Keratinocyte (primary cell): ENCODE results near the gene GP1BB. TPM values are rescaled to one million over a fixed set of nuclear protein-coding genes. Genes with fewer than 3 reads are reported as not detected.

ENCODE experiments used
- DNase-seq: peaks from one replicate; pipeline ENCODE4 v3.0.0-alpha.2; 2011; ENCODE audit warnings: low read depth, missing footprints, low spot score
- FAIRE-seq: peaks from 2 replicates; lab custom pipeline; 2011; peaks lifted over from hg19 to GRCh38; lab: Jason Lieb, UNC
- H2AFZ ChIP-seq: 2 replicates; pipeline ENCODE4 v1.6.0; 2012; ENCODE audit warnings: low read length, control low read depth, inconsistent platforms; ENCODE audit not compliant: control insufficient read depth
- H3K27ac ChIP-seq: 2 replicates; pipeline ENCODE4 v1.5.1; 2011; ENCODE audit warnings: low read length; ENCODE audit not compliant: control insufficient read depth, insufficient read depth
- H3K27me3 ChIP-seq: 3 replicates; pipeline ENCODE4 v1.6.0; 2011; ENCODE audit warnings: low read length; ENCODE audit not compliant: control insufficient read depth, insufficient read depth; ENCODE audit errors: extremely low read depth
- H3K36me3 ChIP-seq, 2 experiments: 2 replicates in 1 of 2; 3 replicates in 1 of 2; pipeline ENCODE4 v1.5.1; 2011; ENCODE audit warnings: low read length in 2 of 2, mild to moderate bottlenecking in 1 of 2; ENCODE audit not compliant: control insufficient read depth in 2 of 2, insufficient read depth in 2 of 2; ENCODE audit errors: extremely low read depth in 1 of 2
- H3K4me1 ChIP-seq: 3 replicates; pipeline ENCODE4 v1.5.1; 2011; ENCODE audit warnings: low read length; ENCODE audit not compliant: control insufficient read depth, insufficient read depth; ENCODE audit errors: extremely low read depth
- H3K4me2 ChIP-seq: 3 replicates; pipeline ENCODE4 v1.6.0; 2011; ENCODE audit warnings: low read depth, low read length; ENCODE audit not compliant: control insufficient read depth, insufficient read depth; ENCODE audit errors: extremely low read depth
- H3K4me3 ChIP-seq, 3 experiments: fragments of 200-600 bp in 1 of 3; sonication (generic) in 1 of 3; 2 replicates in 2 of 3; 3 replicates in 1 of 3; pipeline ENCODE4 v1.5.1; 2011 to 2016; ENCODE audit warnings: low read length in 3 of 3, mild to moderate bottlenecking in 3 of 3, control low read depth in 2 of 3, inconsistent platforms in 1 of 3, low read depth in 1 of 3, mixed read lengths in 1 of 3, mixed run types in 1 of 3, moderate library complexity in 1 of 3; ENCODE audit not compliant: control insufficient read depth in 2 of 3, insufficient read depth in 2 of 3; ENCODE audit errors: extremely low read depth in 1 of 3
- H3K79me2 ChIP-seq: 2 replicates; pipeline ENCODE4 v1.6.0; 2012; ENCODE audit warnings: low read length; ENCODE audit not compliant: control insufficient read depth, insufficient read depth
- H3K9ac ChIP-seq: 3 replicates; pipeline ENCODE4 v1.6.0; 2011; ENCODE audit warnings: low read length; ENCODE audit not compliant: control insufficient read depth, insufficient read depth; ENCODE audit errors: extremely low read depth
- H3K9me1 ChIP-seq: 3 replicates; pipeline ENCODE4 v1.6.0; 2011; ENCODE audit warnings: low read length; ENCODE audit not compliant: control insufficient read depth, insufficient read depth; ENCODE audit errors: extremely low read depth
- H3K9me3 ChIP-seq: 2 replicates; pipeline ENCODE4 v1.5.1; 2012; ENCODE audit warnings: low read depth, low read length; ENCODE audit not compliant: control insufficient read depth
- H4K20me1 ChIP-seq: 3 replicates; pipeline ENCODE4 v1.6.0; 2011; ENCODE audit warnings: low read length; ENCODE audit not compliant: control insufficient read depth, insufficient read depth; ENCODE audit errors: extremely low read depth
- EZH2 ChIP-seq: IDR thresholded peaks from one replicate; pipeline ENCODE4 v1.6.1; 2012; ENCODE audit warnings: inconsistent platforms, mild to moderate bottlenecking, low read length, moderate library complexity
- dilution Hi-C: fragments of 300-500 bp; cut with MboI; formaldehyde crosslinking; loops from one replicate; pipeline ENCODE4 v1.7.0; 2020; ENCODE audit warnings: low sequenced_read_pairs; ENCODE audit not compliant: extremely low pct_ligation_motif_present
- polyA plus RNA-seq, 5 experiments: library from polyadenylated mRNA; depleted of rRNA in 3 of 5; stranded (reverse) in 3 of 5; stranded (forward) in 1 of 5; unstranded in 1 of 5; fragments of >200 nt; gene quantifications; 1 replicate in 1 of 5; 2 replicates in 3 of 5; 3 replicates in 1 of 5; pipeline versions ENCODE4 v1.2.1 to v1.2.3, GENCODE V29; 2011 to 2012; ENCODE audit warnings: missing spikeins in 2 of 5, low read depth in 1 of 5, low replicate concordance in 1 of 5
- TF ChIP-seq, protein P1 (sequence below), 3 experiments: IDR thresholded peaks in 1 of 3; conservative IDR thresholded peaks in 1 of 3; optimal IDR thresholded peaks in 1 of 3; 2 replicates in 2 of 3; 3 replicates in 1 of 3; pipeline versions ENCODE3 to v1.5.1; 2011; ENCODE audit warnings: low read length in 3 of 3, mild to moderate bottlenecking in 3 of 3, moderate library complexity in 2 of 3, control low read depth in 1 of 3, inconsistent platforms in 1 of 3; ENCODE audit not compliant: insufficient read depth in 2 of 3; ENCODE audit errors: extremely low read depth in 1 of 3

The GP1BB gene
- polyA plus RNA-seq, 1 donor (not counting 4 experiments of a cell fraction or from before 2014, with no cell fraction given): 0.05 TPM

DNA sequence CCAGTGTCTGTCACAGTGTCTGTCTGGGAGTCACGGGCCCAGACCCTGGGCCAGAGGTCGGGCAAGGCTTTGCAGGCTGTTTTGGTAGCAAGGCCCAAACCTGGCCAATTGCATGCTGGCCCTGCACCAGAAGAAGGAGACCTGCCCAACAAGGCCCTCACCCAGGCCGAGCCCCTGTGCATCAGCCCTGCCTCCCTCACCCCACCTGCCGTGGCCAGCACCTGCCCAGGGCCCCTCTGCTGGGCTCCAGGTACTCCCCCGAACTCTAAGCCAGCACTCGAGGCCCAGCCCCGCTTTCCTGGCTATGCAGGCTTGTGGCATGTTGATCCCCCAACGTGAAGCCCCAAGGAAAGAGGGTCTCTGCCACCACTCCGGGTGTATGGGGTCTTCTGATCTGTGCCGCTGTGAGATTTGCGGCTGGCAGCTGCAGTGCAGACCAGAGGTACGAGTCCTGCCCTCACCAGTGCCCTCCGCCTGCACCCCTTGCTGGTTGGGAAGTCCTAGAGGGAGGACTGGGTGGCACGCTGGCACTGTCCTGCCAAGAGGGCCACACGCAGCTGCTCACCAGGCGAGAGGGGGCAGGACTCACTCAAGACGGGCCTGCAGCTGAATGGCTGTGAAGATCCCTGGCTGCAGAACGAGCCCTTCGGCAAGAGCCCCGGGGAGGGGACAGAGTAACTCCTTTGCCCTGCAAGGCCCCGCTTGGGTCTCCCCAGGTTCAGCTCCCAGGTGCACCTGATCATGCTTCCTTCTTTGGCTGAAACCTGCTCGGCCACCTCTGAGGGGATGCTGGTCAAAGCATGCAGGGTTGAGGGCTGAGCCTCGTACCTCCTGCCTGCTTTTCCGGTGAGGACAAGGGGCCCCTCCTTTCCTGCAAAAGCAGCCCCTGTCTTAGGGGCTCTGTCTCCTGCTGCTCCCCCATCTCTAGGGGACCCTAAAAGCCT lies 15.7 kb upstream of the GP1BB start:
- no peak for DNase-seq
- Histone ChIP-seq H3K36me3 (no peaks in the 10 kb centered on the region), H4K20me1 (no peaks in the 10 kb centered on the region), H3K79me2 (no peaks in the 10 kb centered on the region), H3K9ac (no peak overlapping the region), H3K4me2 (no peak overlapping the region), H3K9me1 (no peaks in the 10 kb centered on the region), H3K9me3 (no peaks in the 10 kb centered on the region), H3K27me3 (peaks cover 38% of the 10 kb centered on the region), H3K27ac (no peak overlapping the region), H2AFZ (no peak overlapping the region), H3K4me3 (no peak overlapping the region), H3K4me1 (no peaks in the 10 kb centered on the region)
- dilution Hi-C loops: no loop called here
- no peak for FAIRE-seq
- TF ChIP-seq EZH2: no peak
- TF ChIP-seq, protein P1, sequence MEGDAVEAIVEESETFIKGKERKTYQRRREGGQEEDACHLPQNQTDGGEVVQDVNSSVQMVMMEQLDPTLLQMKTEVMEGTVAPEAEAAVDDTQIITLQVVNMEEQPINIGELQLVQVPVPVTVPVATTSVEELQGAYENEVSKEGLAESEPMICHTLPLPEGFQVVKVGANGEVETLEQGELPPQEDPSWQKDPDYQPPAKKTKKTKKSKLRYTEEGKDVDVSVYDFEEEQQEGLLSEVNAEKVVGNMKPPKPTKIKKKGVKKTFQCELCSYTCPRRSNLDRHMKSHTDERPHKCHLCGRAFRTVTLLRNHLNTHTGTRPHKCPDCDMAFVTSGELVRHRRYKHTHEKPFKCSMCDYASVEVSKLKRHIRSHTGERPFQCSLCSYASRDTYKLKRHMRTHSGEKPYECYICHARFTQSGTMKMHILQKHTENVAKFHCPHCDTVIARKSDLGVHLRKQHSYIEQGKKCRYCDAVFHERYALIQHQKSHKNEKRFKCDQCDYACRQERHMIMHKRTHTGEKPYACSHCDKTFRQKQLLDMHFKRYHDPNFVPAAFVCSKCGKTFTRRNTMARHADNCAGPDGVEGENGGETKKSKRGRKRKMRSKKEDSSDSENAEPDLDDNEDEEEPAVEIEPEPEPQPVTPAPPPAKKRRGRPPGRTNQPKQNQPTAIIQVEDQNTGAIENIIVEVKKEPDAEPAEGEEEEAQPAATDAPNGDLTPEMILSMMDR (optimal IDR thresholded peaks at IDR 0.05 in 1 of 3, IDR thresholded peaks at IDR 0.05 in 1 of 3, conservative IDR thresholded peaks at IDR 0.05 in 1 of 3; ENCODE audit: extremely low read depth in 1 of 3, insufficient read depth in 2 of 3, low read length in 3 of 3): no peak

DNA sequence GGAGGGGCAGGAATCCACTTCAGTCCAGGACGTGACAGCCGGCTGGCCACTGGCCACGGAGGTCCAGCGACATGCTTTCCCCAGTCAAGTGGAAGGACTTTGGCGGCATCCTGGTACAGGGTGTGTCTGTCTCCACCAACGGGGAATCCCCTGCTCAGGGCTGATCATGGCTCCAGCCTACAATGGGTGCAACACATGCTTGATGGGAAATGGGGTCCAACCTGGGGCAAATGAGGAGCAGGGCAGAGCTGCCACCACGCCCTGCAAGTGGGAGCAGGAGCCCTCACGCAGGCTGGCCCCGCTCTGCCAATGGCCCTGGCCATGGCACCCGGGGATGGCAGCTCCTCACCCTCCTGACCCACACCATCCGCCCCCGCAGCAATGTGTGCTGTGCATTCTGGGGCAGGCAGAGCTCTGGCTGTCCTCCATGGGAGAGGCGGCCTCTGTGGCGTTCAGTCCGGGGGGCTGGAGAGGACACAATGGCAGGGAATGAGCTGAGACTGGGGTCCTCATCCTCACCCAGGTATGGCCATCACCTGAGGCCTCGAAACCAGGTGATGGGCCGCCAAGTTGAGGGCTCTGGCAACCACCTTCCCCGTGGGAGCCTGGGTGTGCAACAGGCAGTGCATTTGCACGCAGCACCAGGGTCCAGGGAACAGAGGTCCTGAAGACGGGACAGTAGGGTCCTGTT lies 14.9 kb upstream of the GP1BB start:
- Histone ChIP-seq H3K27ac (no peak overlapping the region), H3K27me3 (peaks cover 40% of the 10 kb centered on the region), H2AFZ (no peak overlapping the region), H3K4me2 (no peak overlapping the region), H3K9ac (no peak overlapping the region), H3K4me3 (no peak overlapping the region), H3K36me3 (no peaks in the 10 kb centered on the region), H3K79me2 (no peaks in the 10 kb centered on the region), H4K20me1 (no peaks in the 10 kb centered on the region), H3K4me1 (no peaks in the 10 kb centered on the region), H3K9me1 (no peaks in the 10 kb centered on the region), H3K9me3 (no peaks in the 10 kb centered on the region)
- dilution Hi-C loops: no loop called here
- FAIRE-seq (no peak), DNase-seq (no peak)
- no peak for TF ChIP-seq EZH2
- TF ChIP-seq, protein P1 (optimal IDR thresholded peaks at IDR 0.05 in 1 of 3, IDR thresholded peaks at IDR 0.05 in 1 of 3, conservative IDR thresholded peaks at IDR 0.05 in 1 of 3; ENCODE audit: extremely low read depth in 1 of 3, insufficient read depth in 2 of 3, low read length in 3 of 3): no peak
